ENCODE data around the gene ILDR2.

ILDR2 gene

DNA sequence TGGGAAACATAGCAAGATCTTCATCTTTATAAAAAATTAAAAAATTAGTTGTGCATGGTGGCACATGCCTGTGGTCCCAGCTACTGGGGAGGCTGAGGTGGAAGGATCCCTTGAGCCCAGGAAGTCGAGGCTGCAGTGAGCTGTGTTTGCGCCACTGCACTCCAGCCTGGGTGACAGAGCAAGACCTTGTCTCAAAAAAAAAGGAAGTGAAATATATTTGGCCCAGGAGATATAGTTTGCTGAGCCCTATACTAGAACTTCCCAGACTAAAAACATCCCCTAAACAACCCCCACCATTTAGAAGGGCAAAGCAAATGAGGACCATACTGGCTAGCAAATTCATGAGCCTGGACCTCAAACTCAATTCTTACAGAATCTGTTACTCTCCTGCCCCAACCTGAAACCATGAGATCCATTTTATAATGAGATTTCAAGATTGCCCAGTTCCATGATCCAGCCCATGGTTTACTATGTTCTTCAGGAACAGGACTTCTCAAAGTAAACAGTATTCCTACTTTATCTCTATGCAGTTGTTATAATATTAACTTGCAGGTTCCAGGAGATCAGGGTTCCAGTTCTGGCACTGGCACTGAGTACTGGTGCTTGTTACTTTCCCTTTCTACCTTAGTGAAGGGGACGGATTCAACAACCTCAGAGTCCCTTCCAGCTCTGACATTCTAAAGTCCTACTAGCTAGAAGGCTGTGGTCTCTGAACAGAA, 50.4 kb downstream of the ILDR2 start:
- DNase-seq: no peak

DNA sequence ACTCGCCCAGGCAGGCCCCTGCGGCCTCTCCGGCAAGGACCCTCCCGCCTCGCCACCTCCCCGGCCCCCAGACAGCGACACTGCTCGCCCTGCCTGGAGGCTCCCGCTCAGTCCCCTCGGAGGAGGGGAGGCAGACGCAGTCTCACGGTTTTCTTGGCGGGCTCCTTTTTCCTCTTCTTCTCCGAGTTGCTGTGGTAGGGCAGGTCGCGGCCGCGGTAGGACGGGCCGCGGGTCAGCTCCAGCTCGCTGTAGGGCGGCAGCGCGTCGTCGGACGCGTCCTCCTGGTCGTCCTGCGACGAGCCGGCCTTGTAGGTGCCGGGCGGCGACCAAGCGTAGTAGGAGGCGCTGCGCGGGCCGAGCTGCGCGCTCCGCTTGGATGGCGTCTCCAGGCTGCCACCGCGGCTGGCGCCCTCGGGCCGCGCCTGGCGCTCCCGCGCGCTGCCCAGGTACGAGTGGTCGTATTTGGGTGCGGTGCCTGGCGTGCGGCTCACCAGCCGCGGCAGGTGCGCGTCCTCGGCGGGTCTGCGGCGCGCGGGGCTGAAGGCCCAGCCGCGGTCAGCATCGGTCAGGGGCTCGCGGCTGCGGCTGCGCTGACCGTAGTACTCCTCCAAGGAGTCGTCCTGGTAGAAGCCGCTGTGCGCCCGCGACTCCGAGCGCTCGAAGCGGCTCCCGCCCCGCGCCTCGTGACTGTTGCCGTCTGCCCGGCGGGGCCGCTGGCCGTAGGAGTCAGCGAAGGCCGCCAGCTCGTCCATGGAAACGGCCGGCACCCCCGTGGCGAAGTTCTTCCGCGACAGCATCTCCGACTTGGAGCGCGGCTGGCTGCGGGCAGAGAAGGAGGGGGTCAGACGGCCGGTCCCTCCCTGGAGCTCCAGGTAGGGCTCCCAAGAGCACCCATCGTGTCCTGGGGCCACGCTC, 54.5 kb downstream of the ILDR2 start:
- no peak for DNase-seq

DNA sequence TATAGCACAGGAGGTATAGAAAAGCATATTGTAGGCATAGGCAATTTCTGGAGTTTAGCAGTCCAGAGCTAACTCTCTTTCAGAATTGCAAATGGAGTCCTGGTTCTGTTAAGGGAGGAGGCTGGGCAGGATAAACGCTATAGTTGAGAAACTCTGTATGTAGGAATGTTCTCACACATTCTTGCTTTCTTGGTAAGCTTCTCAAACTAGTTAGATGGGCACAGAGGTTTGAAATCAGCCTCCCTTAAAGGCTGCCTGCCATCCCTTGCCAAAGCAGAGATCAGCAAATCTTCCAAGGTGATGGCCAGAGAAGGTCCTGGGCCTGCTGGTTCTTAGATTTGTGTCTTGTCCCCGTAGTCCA, 56.4 kb downstream of the ILDR2 start:
- no peak for DNase-seq

DNA sequence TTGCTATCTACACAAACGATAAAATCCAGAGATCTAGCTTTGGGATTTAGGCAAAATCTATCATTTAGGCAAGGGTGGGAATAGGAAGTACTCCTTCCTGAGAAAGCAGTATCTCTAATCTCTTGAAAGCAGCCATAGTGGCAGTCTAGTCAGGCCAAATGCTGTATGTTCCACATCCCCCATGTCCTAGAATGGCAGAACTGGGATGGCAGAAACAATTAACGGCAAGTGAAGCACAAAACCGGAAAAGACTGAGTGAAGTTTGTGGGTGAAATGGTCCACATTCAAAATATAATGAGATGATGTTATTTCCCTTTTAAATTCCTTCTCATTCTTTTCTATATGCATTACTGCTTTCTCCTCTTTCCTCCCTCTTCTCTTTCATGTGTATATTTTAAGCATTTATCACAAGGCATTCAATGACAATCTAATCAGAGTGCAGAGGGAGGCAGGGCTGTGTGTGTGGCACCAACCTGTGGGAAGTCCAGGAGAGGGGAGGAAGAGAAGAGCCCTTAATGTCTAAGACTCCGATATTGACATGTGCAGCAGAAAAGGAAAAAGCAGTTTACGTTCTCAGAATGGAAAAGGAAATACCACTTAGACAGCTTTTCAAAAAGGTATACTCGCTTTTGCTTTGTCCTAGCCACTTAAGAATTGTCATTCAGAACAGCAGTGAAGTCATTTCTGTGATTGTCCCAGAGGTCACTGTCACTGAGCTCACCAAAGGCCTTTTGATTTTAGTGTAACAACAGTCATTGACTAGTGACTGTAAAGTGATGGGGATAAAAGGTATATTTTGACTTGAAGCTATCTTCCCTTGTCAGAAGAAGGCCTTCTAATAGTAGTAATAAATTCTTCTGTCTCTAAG, 57.0 kb downstream of the ILDR2 start:
- DNase-seq: no peak

DNA sequence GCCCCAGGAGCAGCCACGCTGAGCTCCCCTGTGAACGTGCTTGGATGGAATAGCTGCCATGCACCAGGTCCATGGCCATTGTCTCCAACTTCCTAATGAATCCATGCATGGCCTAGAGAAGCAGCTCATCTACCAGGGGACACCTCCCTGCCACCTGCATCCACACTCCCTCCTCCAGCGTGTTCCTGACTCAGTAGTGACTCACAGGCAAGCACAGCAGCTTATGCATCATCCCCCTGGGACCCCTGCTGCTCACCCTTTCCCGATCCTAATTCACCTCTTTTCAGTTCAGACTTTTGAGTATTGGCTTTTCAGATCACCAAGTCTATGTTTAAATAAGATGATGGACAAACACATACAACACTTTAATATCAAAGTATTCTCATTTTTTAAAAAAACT, 59.4 kb downstream of the ILDR2 start:
- DNase-seq: no peak

DNA sequence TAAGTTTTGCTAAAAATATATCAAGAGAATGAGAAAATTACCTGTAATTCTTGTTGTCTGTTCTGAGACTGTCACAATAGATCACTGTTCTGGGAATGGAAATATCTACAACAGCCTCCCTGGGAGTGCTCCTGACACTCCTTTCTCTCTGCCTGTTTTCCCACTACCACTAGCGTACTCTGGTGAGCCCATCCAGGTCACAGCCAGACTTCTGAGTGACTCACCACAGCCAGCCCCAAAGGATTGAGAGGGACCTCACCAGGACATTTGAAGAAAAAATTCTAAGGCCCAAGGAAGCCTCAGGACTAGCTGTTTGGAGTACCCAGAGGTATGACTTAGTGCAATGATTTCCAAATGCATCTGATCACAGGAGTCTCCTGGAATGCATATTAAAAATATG, 60.3 kb downstream of the ILDR2 start:
- DNase-seq: no peak

DNA sequence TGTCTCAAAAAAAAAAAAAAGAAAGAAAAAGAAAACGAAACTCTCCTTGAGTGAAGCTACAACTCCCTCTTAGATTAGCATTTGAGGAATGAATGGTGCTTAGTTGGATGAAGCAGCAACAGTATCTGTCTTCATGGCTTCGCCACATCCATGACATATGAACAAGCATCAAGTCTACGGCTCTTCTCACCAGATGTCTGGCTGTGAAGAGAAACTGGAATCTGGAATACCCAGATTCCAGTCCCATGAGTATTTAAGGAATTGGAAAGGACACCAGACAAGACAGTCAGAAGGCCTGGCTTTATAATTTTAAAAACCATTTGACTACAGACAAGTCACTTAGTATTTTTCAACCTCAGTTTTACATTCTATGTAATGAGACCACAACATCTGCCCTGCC, 61.2 kb downstream of the ILDR2 start:
- no peak for DNase-seq

DNA sequence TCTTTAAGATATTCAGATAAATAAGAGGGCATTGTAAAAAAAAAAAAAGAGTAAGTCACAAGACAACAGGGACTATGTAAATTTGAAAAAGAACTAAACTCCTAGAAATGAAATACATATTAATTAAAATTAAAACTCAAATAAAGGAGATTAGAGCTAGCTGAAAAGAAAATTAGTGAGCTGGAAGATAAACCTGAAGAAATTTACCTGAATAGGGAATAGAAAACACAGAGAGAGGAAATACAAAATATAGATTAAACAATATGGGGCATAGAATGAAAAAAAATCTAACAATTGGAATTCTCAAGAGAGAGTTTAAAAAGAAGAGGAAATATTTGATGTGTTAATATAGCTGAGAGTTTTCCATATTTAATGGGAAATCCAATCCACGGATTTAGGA, 63.7 kb downstream of the ILDR2 start:
- no peak for DNase-seq

DNA sequence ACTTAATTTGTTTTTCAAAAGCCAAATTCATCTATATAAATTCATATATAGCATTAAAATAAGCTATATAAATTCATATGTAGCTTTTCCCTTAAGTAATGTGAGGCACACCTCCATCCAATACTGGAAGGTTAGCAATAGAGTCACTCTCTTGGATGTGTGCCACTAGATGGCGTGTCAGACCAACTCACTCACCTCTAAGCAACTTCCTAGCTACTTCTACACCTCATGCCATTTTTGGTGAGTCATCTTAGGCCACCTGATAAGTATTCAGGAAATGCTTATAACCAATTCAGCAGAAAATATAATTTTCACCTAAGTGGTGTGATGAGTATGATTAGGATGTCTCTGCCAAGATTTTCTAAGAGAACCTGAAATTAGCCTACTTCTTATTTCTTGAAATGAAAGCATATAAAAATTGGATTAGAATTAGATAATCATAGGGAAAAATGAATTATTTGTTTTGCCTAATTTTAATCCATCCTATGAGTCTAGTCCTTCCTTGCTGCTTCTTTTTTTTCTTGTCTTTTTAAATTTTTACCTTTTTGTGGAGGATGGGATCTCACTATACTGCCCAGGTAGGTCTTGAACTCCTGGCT, 64.8 kb downstream of the ILDR2 start:
- peak; percentile 74 for DNase-seq

DNA sequence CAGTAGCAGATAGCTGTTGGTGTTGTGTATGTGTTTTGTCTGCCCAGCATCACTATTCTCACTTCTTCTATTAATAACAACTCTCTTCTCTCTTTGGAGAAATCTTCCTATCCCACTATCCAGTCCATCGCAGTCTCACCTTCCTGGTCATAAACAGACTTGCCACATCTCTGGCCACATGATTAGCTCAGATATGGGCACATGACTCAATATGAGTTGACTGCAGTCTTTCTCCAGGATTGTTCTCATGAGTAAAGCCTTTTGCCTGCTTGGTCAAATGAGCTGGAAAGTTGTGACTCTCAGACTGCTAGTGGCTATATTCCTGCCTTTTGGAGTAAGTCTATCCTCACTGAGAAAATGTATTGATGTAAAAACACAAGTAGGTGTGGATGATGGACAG, 66.4 kb downstream of the ILDR2 start:
- peak; percentile 7 for DNase-seq

DNA sequence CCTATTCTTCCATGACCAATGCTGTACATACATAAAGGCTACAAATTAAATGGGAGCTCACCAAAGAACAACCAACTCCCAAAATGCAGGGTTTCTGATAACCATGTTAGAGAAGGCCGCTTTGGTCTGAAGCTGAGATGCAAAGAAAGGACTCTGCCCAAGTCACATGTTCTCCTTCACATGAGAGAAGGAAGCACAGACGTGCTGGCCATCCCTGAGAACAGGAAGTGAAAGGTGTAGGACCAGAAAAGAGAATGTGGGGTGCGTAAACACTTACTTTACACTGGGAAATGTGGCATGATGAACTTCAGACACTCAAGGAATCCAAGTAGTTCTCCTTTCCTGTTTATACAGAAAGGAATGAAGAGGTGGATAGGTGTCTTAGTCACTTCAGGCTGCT, 67.6 kb downstream of the ILDR2 start:
- no peak for DNase-seq

DNA sequence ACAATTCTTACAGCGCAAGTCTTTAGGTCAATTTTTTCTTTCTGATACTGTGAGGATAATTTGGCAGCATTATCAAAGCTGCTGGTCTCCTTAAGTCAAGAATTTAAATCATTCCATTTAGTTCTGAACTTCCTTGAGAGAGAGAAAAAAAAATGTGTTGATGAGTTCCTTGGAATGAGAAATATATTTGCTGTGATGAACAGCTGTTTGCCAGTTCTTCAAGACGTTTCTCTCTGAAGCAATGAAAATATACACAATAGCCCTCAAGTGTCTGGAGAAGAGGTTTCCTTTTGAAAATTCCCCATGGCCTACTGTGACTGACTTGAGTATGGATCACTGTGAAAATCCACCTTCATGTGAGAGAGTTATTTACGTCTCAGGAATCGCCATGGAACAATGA, 68.3 kb downstream of the ILDR2 start:
- DNase-seq: no peak

DNA sequence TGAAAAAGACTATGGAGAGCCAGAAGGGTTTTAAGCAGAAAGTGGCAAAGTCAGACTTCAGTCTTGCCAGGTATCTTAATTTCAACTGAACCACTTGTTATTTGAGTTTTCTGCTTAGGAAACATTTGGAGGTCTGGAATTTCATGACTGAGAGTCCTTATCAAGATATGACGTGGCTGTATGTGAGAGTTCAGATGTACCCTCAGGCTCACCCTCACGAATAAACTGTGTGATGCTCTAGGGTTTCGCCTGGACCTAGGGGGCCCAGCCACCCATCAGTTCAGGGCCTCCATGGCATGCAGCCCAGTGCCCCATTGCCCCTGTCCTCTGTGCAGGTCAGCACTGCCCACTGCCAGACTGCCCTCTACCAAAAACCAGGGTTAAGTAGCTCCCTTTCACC, 68.7 kb downstream of the ILDR2 start:
- no peak for DNase-seq

DNA sequence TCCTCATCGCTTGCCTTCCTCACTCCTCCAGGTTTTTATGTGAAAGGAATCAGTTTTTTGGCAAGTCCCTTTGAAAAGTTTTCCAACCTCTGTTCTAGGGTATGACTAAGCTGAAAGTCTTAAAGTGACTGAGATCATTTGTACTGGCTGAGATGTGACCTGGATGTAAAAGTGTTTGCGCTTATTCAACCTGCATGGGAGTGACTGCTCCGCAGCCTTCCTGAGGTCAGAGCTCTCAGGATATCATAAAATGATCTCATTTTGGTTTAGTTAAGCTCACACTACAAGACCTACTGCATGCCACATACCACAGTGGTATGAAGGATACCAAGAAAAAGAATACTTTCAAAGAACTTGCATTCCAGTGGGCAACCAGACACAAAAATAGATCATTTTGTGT, 69.4 kb downstream of the ILDR2 start:
- DNase-seq: no peak

DNA sequence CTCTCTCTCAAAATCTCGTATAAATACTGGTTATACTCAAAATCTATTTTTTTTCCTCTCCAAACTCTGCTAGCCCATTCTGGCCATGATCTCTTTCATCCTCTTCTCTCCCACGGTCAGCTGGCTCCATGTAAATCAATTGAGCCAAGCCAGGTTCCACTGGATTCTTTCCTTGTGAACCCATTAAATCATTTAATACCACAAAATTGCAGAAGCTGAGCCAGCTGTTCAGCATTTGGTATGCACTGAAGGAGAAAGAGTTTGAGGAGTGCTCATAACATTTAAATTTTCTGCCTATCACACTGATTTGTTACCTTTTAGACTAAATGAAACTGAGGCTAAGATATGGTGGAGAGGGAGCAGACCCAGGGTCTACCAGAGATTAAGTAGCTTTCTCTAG, 70.2 kb downstream of the ILDR2 start:
- no peak for DNase-seq

DNA sequence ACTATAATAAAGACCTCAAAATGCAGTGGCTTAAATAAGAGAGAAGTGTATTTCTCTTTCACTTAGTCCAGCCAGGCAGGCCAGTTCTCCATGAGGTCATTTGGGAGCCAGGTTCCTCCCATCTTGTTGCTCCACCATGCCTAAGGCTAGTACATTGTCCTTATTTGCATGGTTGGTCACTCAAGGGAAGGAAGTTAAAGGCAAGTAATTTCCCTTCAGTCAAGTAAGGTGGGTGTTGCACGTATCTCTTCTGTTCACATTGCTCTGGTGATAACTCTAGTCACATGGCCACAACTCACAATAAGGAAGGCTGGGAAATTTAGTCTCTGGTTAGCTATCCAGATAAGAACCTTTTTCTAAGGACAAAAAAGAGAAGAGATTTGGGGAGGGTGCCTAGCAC, 72.1 kb downstream of the ILDR2 start:
- no peak for DNase-seq

DNA sequence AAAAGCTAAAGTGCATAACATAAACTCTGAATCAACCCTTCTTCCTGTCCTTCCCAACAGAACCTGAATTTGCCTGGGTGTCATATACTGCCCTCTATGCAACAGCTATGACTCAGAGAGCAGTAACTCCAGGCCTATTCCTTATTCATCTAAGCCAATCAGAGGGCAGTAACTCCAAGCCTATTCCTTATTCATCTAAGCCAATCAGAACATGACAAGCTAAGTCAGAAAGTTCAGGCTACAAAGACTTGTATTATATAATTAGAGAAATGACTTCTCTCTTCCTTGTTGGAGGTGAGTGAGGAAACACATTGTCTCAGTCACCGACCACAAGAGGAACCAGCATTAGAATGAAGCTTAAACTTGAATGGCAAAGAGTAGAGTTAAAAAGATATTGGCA, 73.1 kb downstream of the ILDR2 start:
- DNase-seq: peak; percentile 53

DNA sequence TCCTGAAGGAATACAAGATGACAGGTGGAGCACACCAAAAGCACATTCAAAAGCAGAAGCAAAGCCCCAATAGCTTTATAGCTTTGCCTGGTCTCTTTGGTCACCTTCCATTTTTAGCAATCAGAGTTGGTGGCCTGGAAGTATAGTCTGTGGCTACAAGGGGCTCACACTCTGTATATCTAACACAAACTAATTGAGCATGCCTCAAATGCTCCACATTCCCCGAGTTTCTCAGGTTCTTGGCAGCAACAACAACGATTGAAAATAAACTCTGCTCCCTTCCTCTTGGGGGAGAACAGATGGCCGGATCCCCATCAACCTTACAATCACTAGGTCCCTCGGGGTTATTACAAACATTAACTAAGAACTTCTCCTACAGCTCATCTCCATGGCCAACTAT, 74.4 kb downstream of the ILDR2 start:
- DNase-seq: no peak

DNA sequence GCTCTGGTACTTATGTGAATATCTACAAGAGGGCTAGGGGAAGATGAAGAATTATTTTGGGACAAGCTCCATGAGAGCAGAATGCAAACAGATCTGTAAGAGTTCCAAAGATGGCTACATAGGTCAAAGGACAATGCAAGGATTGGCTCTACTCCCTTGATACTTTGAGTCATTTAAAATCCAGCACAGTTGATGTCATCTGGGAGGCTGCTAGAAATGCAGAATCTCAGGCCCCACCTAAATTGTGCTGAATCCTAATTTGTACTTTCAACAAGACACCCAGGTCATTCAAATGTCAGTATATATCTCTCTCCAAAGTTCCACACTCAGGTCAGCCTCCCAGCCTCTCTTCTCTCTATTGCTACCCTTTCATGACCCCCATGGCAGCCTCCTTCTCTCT, 75.6 kb downstream of the ILDR2 start:
- no peak for DNase-seq

DNA sequence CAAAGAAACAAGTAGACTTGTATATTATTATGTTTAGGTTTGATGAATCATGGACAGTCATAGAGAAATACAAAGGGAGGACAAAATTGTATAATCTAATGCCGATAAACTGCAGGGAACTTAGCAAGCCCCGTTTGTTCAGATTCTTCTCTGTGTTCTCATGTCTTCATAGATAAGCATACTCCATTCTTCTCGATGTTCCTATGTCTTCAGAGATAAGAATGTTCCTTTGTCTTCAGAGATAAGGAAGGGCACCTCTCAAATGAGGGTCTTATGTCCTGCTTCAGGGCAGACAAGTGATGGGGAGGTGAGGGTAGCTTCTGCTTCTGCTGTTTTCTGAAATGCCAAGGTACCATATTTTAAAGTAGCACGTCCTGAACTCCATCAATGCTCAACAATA, 79.6 kb downstream of the ILDR2 start:
- no peak for DNase-seq

DNA sequence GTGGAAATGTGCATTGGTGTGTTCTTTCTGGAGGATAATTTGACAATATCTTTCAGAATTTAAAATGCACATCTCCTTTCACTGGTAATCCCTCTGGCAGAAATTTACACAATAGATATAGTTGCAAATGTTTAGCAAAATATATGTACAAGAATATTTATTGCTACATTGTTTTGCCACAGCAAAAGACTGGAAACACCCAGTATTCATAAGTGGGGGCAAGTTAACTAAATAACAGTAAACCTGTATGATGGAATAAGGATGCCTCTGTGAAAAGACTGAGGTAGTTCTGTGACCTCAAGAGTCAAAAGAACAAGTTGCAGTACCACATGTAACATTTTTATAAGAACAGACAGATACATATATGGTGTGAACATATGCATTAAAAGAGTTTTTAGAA, 85.6 kb downstream of the ILDR2 start:
- no peak for DNase-seq

DNA sequence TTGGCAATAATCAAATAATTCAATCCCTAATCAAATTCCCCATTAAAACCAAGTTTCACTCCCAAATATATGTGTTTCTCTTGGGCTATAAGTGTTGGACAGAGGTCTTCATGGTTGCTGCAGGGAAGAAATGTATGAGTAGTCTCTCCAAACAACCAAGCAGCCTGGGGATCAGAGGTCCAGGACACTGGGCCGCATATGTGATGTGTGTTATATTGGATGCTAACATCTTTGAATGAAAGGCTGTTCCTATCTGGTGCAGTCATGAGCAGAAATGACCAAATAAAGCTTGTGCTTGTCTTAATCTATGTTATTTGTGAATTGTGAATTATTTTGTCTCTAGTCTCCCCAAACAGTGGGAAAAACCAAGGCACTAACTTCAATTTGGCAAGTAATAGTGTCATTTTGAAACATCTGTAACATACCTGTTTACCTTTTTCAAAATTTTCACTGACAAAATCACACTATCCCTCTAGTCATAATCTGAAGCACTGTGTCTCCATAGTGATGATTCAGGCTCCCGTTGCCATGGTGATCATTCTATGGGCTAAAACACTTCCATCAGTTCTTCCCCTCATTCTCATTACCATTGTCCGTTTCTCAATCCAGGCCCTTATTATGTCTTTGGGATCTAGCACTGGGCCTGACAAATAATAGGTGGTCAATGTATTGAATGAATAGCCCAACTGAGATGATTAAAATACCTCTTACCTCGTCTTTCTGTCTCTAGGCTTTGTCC, 86.8 kb downstream of the ILDR2 start:
- DNase-seq: no peak
